Left cardiac atrium (tissue), 4 donors: ENCODE data around the gene OSBPL3. TPM values are rescaled to one million over a fixed set of nuclear protein-coding genes. Genes with fewer than 3 reads are reported as not detected.

Experiments
- ATAC-seq, 2 donors: fragments of 200-7000 bp; cut with Tn5 transposase; one replicate each; pipeline ENCODE4 v1.9.1; 2020; ENCODE audit warnings: mild to moderate bottlenecking in 2 of 2, moderate library complexity in 2 of 2
- DNase-seq: peaks from one replicate; pipeline ENCODE4 v3.0.0-alpha.2; 2020
- intact Hi-C, 2 donors: fragments of 100-400 bp; cut with DNase I; formaldehyde crosslinking; loops; one replicate each; pipeline versions ENCODE4 v1.14.1 to v1.15.1; 2022 to 2023
- total RNA-seq, 2 donors: library from RNA; stranded (reverse); fragmentation: NEBNext Ultra II Directional; extraction: Animal tissue kit (Norgen Biotek cat#: 25700); gene quantifications; one replicate each; pipeline ENCODE4 v1.2.1, GENCODE V29; 2021
- donor health status: DM: no; HTN: yes; CAD: no.
- donor health status: DM: no; HTN: yes; CAD: no; lungs with severe emphysema.
- donor health status: DM: yes; HTN: yes; CAD: no.
- donor health status: Dilated cardiomyopathy.

Gene OSBPL3
- total RNA-seq, 2 donors from 2014 or later = 8.8 to 10.0 TPM

DNA sequence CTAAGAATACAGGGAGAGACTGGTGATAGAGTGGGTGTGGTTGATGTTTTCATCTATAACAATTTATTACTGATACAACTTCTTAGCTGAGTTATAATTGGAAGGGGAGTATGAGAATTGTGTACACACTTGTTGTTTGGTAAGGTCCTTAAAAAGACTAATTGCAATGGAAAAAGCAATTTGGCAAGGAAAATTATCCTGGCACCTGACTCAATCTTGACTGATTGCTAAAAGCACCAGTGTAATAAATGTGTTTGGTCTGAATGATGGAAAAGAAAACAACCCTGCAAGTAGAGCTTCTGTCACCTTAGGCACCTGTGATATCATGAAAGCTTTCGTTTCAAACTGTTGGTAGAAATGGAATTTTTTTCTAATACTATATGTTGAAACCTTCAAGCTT lies 216.0 kb downstream of the OSBPL3 start:
- DNase-seq (no peak), ATAC-seq (peak in 1 of 2 donors; percentile 35)
- intact Hi-C loops = no loop called here

DNA sequence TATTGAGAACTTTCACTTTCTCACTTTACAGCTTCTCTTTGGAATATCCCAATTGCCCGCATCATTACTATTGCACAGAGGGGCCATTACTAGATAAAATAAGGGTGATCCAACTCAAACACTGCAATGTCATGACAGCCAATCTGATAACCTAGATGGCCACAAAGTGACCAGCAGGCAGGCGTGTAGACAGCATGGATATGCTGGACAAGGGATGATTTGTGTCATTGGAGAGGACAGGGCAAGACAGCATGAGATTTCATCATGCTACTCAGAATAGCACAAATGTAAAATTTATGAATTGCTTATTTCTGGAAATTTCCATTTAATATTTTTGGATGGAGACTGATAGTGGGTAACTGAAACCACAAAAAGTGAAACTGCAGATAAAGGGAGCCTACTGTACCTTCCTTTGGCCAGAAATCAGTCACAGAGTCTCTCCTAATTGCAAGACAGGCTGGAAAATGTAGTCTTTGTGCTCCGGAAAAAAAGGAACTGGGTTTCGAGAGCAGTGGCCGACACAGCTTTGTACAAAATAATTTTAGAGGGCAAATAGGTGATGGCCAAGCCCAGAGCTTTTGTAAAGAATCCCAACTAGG lies 216.6 kb downstream of the OSBPL3 start:
- DNase-seq (no peak), ATAC-seq (peak in 1 of 2 donors; percentile 29)
- intact Hi-C loops = no loop called here

DNA sequence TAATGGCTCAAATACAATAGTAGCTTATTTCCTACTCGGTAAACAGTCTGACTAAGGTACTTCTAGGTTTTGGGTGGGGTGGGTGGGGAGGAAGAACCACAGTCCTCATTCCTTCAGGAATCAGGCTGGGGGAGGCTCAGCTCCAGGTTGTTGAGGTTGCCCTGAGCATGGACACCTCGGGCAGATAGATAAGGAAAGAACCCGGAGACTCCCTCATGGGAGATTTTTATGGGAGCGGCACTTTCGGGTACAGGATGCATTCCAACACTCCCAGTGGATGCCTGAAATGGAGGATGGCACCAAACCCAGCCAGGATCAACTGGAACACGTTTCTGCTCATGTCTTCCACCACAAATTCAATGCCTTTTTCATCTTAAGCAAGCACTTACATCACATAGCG lies 217.2 kb downstream of the OSBPL3 start:
- DNase-seq = no peak
- intact Hi-C loops = no loop called here
- ATAC-seq = peak in 1 of 2 donors; percentile 16

DNA sequence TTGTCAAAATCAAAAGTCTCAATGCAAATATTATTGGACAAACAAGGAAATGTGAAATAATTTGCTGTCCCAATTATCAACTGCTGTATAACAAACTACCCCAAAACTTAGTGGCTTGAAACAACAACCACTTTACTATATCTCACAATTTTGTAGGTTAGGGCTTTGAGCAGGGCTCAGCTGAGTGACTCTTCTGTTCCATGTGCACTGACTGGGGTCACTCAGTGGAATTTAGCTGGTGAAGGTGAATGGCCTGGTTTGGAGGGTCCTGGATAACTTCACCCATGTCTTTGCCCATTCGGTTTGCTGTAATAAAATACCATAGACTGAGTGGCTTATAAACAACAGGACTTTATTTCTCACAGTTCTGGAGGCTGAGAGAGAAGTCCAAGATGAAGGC lies 219.0 kb downstream of the OSBPL3 start:
- intact Hi-C loops = no loop called here

DNA sequence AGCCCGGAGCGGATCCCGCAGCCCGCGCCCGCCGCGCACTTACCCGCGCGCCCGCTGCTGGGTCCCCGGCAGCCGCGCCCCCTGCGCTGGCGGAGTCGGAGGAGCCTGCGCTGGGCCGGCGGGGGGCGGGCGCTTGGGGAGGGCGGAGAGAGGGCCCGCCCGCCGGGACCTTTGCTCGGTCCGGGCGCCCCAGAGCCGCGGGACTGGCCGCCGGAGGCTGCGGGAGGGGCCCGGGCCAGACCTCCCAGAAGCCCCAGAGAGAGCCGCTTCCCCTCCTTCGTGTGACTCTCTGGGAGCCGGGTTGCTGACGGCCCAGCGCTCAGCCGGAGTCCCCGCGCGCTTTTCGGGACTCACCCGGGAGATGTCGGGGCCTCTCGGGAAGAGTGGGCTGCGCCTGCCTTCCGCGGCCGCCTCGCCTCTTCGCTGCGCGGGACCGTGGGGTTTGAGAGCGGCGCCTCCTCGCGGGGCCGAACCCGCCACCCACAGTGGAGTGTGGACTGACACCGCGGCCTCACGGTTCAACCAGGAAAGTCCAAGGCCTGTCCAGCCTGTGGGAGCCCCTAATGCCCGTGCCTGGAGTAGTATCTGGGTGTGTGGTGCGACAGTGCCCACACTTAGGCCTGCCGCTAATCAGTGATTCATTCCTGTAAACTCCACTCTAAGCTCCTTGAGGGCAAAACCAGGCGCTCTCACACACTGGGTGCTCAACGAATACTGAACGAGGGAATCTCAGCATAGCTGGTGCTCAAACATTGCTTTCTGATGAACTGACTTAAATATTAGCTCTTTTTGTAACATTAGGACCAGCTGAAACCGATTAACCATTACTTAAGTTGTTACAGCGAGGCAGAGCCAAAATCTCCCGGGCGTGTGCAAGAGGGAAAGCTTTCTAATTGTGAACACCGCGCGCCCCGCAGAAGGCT lies 222.4 kb downstream of the OSBPL3 start, which contains the start of gene GSDME:
GSDME (minus strand) TSS at position 112 of the 923 bp plus-strand sequence. CDS start 7,690 bp downstream, outside the sequence.
- peak; percentile 73 for DNase-seq
- intact Hi-C loops = no loop called here

More for the DNA sequence above, 219.0 kb downstream of the OSBPL3 start:
- ATAC-seq = no peak
- no peak for DNase-seq

DNA sequence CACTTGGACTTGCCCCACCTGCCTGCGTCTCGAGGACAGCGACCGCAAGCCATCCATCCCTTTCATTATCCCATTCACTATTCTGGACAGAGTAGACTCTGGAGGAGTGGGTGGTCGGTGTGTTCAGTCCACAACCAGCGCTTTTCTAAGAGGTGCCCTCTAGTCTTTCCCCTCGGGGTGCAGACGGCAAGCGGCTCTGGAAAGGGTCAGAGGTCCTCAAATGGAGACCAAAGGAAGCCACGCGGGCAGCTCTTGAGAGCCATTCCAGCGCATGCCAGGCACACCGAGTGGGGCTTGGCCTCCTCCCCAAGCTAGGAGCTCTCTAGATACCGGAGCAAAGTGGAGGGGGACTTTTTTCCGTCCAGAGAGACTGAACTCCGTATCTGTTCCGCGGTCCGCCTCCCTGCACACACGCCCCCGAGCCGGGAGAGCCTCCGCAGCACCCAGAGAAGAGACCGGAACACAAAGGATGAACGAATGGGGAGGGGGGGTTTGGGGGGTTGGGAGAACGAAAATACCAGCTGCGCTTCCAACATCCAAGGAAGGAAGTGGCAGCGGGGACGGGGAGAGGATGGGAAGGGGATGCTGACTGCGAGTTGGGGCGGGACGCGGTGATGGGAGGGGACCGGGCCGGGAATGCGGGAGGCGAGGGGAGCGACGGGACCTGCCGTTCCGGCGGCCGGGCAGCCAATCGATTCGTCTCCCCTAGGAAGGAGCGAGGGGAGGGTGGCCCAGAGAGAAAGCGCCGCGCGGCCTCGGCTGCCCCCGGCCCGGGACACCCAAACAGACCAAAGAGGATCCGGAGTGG lies 223.2 kb downstream of the OSBPL3 start:
- intact Hi-C loops = no loop called here
- ATAC-seq (peak; percentile 58 to 71), DNase-seq (peak; percentile 65)

More for the DNA sequence above, 222.4 kb downstream of the OSBPL3 start, which contains the start of gene GSDME:
- peak; percentile 95 to 96 for ATAC-seq

DNA sequence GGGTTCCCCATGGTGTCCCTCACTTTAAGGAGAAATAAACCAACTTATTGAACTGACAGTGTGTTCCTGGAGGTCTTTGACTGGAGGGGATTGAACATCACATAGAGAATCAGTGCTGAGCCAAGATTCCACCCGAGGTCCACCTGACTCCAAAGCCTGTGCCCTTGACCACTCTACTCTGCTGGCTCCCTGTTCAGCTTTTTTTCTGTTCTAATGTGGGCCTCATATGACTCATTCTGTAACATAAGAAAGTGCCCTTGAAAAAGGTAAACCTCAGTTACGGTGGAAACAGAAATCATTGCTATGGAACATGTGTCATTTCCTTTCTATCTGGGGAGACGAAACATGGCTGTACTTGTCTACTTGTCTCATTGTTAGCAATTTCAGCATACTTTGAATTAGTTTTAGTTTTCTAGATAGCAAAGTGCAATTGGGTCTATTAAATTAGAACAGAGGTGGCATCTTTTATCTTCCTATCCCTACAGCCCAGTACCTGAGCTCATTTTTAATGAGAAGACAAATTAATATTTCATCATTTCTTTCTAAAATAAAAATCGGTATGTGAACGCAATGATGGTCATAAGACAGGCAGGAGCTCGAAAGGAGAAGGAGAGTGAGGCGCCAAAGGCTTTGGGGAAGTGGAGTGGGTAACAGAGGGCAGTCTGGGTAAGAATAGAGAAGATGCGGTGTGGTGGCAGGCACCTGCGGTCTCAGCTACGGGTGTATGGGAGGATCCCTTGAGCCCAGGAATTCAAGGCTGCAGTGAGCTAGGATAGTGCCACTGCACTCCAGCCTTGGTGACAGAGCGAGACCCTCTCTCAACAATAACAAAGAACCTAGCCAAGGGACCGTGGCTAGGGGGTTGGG lies 224.2 kb downstream of the OSBPL3 start:
- intact Hi-C loops = no loop called here
- no peak for ATAC-seq

DNA sequence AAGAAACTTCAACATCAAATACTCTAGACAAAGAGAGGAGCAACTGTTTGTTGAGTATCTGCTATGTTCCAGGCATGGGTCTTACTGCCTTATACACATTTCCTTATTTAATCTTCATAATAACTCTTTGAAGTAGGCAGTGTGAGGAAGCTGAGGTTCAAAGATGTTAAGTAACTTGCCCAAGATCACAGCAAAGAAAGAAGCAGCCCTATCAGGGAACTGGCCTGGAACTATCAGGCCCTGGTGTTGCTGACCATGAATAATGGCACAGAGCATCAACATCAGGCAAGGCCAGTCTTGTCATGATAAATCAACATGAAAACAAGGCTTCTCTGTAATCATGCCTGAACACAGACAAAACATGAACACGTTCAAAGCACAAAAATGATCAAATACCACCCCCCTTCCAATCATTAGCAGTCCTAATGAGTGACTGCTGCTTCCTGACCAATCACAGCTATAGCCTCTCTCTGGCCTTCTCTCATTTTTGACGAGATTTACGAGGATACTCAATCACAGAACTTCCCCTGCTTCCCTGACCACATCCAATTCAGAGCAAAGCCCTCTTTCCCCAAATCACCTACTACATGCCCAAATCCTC lies 225.0 kb downstream of the OSBPL3 start:
- intact Hi-C loops = no loop called here
- DNase-seq = no peak
- ATAC-seq = no peak

More for the DNA sequence above, 224.2 kb downstream of the OSBPL3 start:
- DNase-seq = no peak

DNA sequence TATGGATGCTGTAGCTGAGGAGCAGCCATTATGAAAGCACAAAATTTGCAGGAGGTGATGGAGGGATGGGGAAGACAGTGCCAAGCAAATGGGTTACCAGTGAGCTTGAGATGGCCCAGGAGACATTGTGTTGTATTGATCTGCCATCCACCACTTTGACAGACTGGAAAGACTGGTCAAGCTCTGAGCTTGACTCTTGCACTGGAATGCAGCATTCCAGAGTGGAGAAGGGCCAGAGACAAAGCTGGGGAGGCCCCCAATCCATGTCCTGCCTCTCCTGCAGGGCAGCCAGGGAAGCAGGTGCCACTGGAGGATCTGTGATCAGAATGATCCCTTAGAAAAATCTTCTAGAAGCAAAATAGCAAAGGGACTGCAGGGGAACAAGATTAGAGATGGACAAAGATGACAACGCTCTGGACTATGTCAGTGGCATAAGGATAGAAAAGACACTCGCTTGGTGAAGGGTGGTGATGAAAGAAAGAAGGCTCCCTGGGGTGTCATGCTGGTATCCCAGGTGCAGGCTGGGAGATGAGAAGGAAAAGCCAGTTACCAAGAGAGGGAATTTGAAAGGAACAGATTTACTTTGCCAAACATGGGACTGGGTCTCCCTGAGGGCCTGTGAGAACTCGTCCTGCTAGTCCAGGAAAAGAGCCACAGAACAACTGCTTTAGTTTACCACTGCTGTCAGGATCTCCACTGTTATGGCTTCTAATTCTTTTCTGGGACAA lies 227.7 kb downstream of the OSBPL3 start:
- intact Hi-C loops = no loop called here

DNA sequence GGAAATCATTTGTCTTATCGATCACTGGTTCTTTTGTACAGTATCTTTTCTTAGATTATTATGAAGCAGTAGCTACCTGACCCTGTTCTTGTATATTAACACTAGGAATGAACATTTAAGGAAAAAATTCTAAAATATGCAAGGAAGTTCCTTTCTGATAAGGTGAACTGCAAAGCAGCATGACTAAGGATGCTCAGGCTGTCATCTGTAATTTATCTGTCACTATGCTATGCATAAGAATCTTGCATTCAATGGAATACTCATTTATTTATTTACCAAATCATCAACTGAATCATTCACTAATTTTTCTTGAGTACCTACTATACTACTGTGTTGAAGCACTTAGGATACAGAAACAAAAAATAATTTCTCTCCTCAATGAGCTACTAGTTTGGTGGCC lies 228.5 kb downstream of the OSBPL3 start:
- no peak for DNase-seq
- ATAC-seq = no peak
- intact Hi-C loops = no loop called here

More for the DNA sequence above, 227.7 kb downstream of the OSBPL3 start:
- ATAC-seq (no peak), DNase-seq (no peak)

DNA sequence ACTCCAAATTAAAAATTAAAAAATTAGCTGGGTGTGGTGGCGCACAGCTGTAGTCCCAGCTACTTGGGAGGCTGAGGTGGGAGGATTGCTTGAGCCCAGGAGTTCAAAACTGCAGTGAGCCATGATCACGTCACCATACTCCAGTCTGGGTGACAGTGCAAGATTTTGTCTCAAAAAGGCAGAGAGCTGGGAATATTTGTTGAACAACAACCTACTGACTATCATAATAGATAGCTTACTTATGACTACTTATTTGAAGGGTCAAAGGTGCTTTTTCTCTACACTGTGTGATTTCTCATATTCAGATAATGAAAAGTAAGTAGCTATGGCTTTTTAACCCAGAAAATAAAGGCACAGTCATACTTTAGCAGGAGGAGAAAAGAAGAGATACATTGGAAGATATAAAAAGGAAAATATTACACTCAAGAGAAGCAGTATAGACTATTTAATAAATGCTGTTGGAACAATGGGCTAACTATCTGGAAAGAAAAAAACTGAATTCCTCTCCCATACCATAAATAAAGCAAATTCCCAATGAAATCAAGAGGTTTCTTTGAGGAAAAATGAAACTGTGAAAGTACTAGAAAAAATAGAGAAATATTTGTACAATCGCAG lies 229.4 kb downstream of the OSBPL3 start:
- ATAC-seq = no peak
- DNase-seq = no peak
- intact Hi-C loops = no loop called here

DNA sequence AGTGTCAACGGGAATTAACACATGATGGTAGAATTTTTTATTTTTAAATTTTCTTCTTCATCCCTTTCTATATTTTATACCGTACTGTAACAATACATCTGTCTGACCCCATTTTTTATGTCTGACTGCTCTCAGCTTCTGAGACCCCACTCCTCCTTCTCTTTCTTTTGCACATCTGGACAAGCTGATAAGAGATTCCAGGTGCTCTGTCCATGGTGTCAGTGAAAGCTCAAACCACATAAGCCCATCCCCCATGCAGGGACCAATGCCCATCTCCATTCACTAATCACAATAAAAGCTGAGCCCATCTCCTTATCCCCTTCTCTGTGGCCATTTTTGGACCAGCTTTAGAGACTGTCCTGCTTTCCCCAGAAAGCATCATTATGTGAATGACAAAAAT lies 231.5 kb downstream of the OSBPL3 start:
- intact Hi-C loops = no loop called here
- DNase-seq = no peak
- ATAC-seq = no peak

Other genes with a start within 250 kb of the OSBPL3 start
- gene GSDME, start 222.7 kb downstream of the OSBPL3 start, total RNA-seq = 1 to 10 TPM; 6.4 to 8.6 TPM
- gene CYCS, start 145.1 kb upstream of the OSBPL3 start, total RNA-seq = 100 to 1,000 TPM; 568 to 656 TPM
- not detected for gene NPVF, start 248.3 kb upstream of the OSBPL3 start, total RNA-seq